GM12878 (cell line): ENCODE measurements around the gene B3GALT4. TPM values are rescaled to one million over a fixed set of nuclear protein-coding genes. Genes with fewer than 3 reads are reported as not detected.
A peak's percentile ranks its signal among the peaks of the same experiment; 100 is the strongest.

ENCODE experiments used
- ATAC-seq: fragments of 200-7000 bp; cut with Tn5 transposase; 3 replicates; pipeline ENCODE4 v1.9.1; 2020; ENCODE audit warnings: mild to moderate bottlenecking, moderate library complexity
- Bru-seq: library from RNA; stranded (reverse); fragments of 400-500 nt; gene quantifications from one replicate; lab custom pipeline; 2021; lab: Mats Ljungman, UMichigan
- BruChase-seq, 2 experiments: library from RNA; stranded (reverse); fragments of 400-500 nt; gene quantifications; one replicate each; lab custom pipeline; 2021; lab: Mats Ljungman, UMichigan
- BruUV-seq: library from RNA; stranded (reverse); fragments of 400-500 nt; replicated peaks from 2 replicates; lab custom pipeline; 2021; lab: Mats Ljungman, UMichigan
- CTCF ChIA-PET: fragments of 300-600 bp; sonication (Branson Sonifier 250); formaldehyde crosslinking; extraction: SDS; loops from one replicate; lab custom pipeline; 2021; ENCODE audit warnings: inconsistent platforms; lab: Yijun Ruan, JAX
- POLR2A ChIA-PET: fragments of 350-600 bp; formaldehyde crosslinking; extraction: SDS; loops from one replicate; lab custom pipeline; 2021; ENCODE audit warnings: inconsistent platforms; lab: Charles Lee
- RAD21 ChIA-PET: fragments of 300-600 bp; sonication (Branson Sonifier 250); formaldehyde crosslinking; loops from one replicate; lab custom pipeline; 2023; ENCODE audit warnings: antibody characterized with exemption; ENCODE audit not compliant: unreplicated experiment; lab: Charles Lee
- SMC1A ChIA-PET: fragments of 300-600 bp; sonication (Branson Sonifier 250); formaldehyde crosslinking; loops from one replicate; lab custom pipeline; 2023; ENCODE audit not compliant: unreplicated experiment, uncharacterized antibody; lab: Charles Lee
- DNase-seq: peaks from one replicate; pipeline ENCODE4 v3.0.0-alpha.2; 2011; ENCODE audit warnings: low read depth, low spot score
- FAIRE-seq: peaks from 3 replicates; lab custom pipeline; 2011; peaks lifted over from hg19 to GRCh38; lab: Jason Lieb, UNC
- H2AFZ ChIP-seq: 2 replicates; pipeline ENCODE4 v1.6.0; 2011; ENCODE audit warnings: low read depth, low read length, control low read depth; ENCODE audit not compliant: control insufficient read depth
- H3K27ac ChIP-seq: 2 replicates; pipeline ENCODE4 v1.5.1; 2011; ENCODE audit warnings: control low read depth; ENCODE audit not compliant: control insufficient read depth, insufficient read depth
- H3K27me3 ChIP-seq, 2 experiments: replicated peaks in 1 of 2; 2 replicates each; pipeline versions ENCODE4 v1.6.0 to v1.6.1; 2011; ENCODE audit warnings: low read length in 1 of 2; ENCODE audit not compliant: control insufficient read depth in 2 of 2, insufficient read depth in 2 of 2
- H3K36me3 ChIP-seq, 2 experiments: 2 replicates each; pipeline ENCODE4 v1.5.1; 2011; ENCODE audit warnings: low read length in 1 of 2; ENCODE audit not compliant: control insufficient read depth in 2 of 2, insufficient read depth in 2 of 2
- H3K4me1 ChIP-seq: 2 replicates; pipeline ENCODE4 v1.6.1; 2011; ENCODE audit warnings: mild to moderate bottlenecking, low read length, moderate library complexity, mixed read lengths; ENCODE audit not compliant: control insufficient read depth, insufficient read depth
- H3K4me2 ChIP-seq: 2 replicates; pipeline ENCODE4 v1.6.0; 2011; ENCODE audit warnings: control low read depth; ENCODE audit not compliant: control insufficient read depth, insufficient read depth
- H3K4me3 ChIP-seq: fragments of 200-600 bp; sonication (generic); 2 replicates; pipeline ENCODE4 v1.5.1; 2016
- H3K79me2 ChIP-seq: 2 replicates; pipeline ENCODE4 v1.6.0; 2011; ENCODE audit warnings: low read length; ENCODE audit not compliant: control insufficient read depth, insufficient read depth
- H3K9ac ChIP-seq: 2 replicates; pipeline ENCODE4 v1.8.0; 2011; ENCODE audit warnings: low read length, control low read depth, mixed read lengths; ENCODE audit not compliant: control insufficient read depth, insufficient read depth
- H3K9me3 ChIP-seq: replicated peaks from 3 replicates; pipeline ENCODE4 v1.5.1; 2011; ENCODE audit warnings: mild to moderate bottlenecking, low read length; ENCODE audit not compliant: control insufficient read depth, insufficient read depth
- H4K20me1 ChIP-seq: 2 replicates; pipeline ENCODE4 v1.6.0; 2011; ENCODE audit not compliant: control insufficient read depth, insufficient read depth
- MTA3 ChIP-seq: IDR thresholded peaks from 2 replicates; pipeline ENCODE4 v1.6.1; 2012; ENCODE audit warnings: low read length, inconsistent platforms, borderline replicate concordance
- NR2C1 ChIP-seq: fragments of 450-650 bp; IDR thresholded peaks from 2 replicates; pipeline ENCODE4 v1.6.1; 2017; ENCODE audit warnings: antibody characterized with exemption, mild to moderate bottlenecking, moderate library complexity
- NRF1 ChIP-seq: conservative IDR thresholded peaks from 2 replicates; pipeline ENCODE4 v1.6.1; 2011; ENCODE audit warnings: mild to moderate bottlenecking, low read depth, low read length, improper control_type of control experiment
- ZNF274 ChIP-seq: IDR thresholded peaks from one replicate; pipeline ENCODE4 v1.8.0; 2011; ENCODE audit not compliant: insufficient read length, insufficient read depth
- WGBS: methylation state at CpG from one replicate; pipeline ENCODE4 v1.1.6; 2016; ENCODE audit warnings: low lambda C conversion rate; ENCODE audit not compliant: insufficient replicate concordance, insufficient coverage; ENCODE audit errors: missing lambda C conversion rate; 5-methylcytosine and 5-hydroxymethylcytosine counted together
- in situ Hi-C: fragments of 300-500 bp; cut with MboI; formaldehyde crosslinking; loops from 9 replicates; pipeline ENCODE4 v1.14.3; 2018; ENCODE audit warnings: mixed read lengths
- intact Hi-C: fragments of 100-400 bp; cut with micrococcal nuclease; formaldehyde crosslinking; loops from one replicate; pipeline ENCODE4 v1.14.2; 2022; ENCODE audit not compliant: unreplicated experiment
- long read RNA-seq, 2 experiments: library from polyadenylated mRNA; unstranded; transcript quantifications; one replicate each; pipeline ENCODE4 v2.0.0, GENCODE V29; 2019 to 2020
- polyA minus RNA-seq, 3 experiments: library from RNA; depleted of rRNA, polyadenylated mRNA; stranded (reverse); fragments of >200 nt; gene quantifications; 2 replicates each; pipeline ENCODE4 v1.2.3, GENCODE V29; 2011
- polyA plus RNA-seq, 11 experiments: library from polyadenylated mRNA; depleted of rRNA in 4 of 11; unstranded in 6 of 11; stranded (reverse) in 5 of 11; fragments of >200 nt; fragmentation: Nextera tagmentation in 4 of 11; fragmentation: Illumina TruSeq in 1 of 11; extraction: Ambion mirVana in 4 of 11; extraction: Trizol in 1 of 11; gene quantifications; 1 replicate in 1 of 11; 2 replicates in 10 of 11; pipeline versions ENCODE4 v1.2.1 to v1.2.3, GENCODE V29; 2011 to 2016; ENCODE audit warnings: inconsistent platforms in 2 of 11, missing spikeins in 2 of 11, low read depth in 1 of 11
- total RNA-seq, 4 experiments: library from RNA; depleted of rRNA in 3 of 4; stranded (reverse); fragments of >200 nt in 3 of 4; fragmentation: Illumina TruSeq in 1 of 4; extraction: Trizol in 1 of 4; gene quantifications; 2 replicates each; pipeline versions ENCODE4 v1.2.1 to v1.2.3, GENCODE V29; 2013 to 2021
- TF ChIP-seq, protein P1 (sequence below): fragments of 450-650 bp; IDR thresholded peaks from 2 replicates; pipeline ENCODE4 v1.6.1; 2017; ENCODE audit warnings: low read depth, mild to moderate bottlenecking, moderate library complexity
- TF ChIP-seq, protein P2 (sequence below): fragments of 450-650 bp; IDR thresholded peaks from 2 replicates; pipeline ENCODE4 v1.6.1; 2016; ENCODE audit warnings: mild to moderate bottlenecking, moderate library complexity, borderline replicate concordance
- TF ChIP-seq, protein P3 (sequence below): fragments of 450-650 bp; IDR thresholded peaks from 2 replicates; pipeline ENCODE4 v1.6.1; 2016; ENCODE audit warnings: mild to moderate bottlenecking

B3GALT4 gene, protein sequence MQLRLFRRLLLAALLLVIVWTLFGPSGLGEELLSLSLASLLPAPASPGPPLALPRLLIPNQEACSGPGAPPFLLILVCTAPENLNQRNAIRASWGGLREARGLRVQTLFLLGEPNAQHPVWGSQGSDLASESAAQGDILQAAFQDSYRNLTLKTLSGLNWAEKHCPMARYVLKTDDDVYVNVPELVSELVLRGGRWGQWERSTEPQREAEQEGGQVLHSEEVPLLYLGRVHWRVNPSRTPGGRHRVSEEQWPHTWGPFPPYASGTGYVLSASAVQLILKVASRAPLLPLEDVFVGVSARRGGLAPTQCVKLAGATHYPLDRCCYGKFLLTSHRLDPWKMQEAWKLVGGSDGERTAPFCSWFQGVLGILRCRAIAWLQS
- 14.5 and 15.4 TPM in 2 replicates for total RNA-seq (2013; cell fraction: nucleolus; rRNA removed)
- total RNA-seq (2014; rRNA removed): 6.8 and 8.2 TPM in 2 replicates
- total RNA-seq (2014; rRNA removed; fragmentation: Illumina TruSeq; extraction: Trizol): 2.8 and 2.9 TPM in 2 replicates
- total RNA-seq (2021): 6.2 and 6.5 TPM in 2 replicates
- polyA plus RNA-seq (2011; ENCODE audit: low read depth): 1.5 TPM
- 1.0 and 1.8 TPM in 2 replicates for polyA plus RNA-seq (2011; rRNA removed)
- 2.4 and 3.0 TPM in 2 replicates for polyA plus RNA-seq (2011; cell fraction: cytosol; rRNA removed)
- polyA plus RNA-seq (2011; cell fraction: nucleus; rRNA removed): 3.8 and 4.4 TPM in 2 replicates
- polyA plus RNA-seq (2012): 5.8 TPM in 2 replicates
- 0.33 and 0.98 TPM in 2 replicates for polyA plus RNA-seq (2014; fragmentation: Illumina TruSeq; extraction: Trizol)
- under 1 TPM; 0.27 to 0.37 TPM for polyA plus RNA-seq (2014; fragmentation: Nextera tagmentation; extraction: Ambion mirVana)
- 4.6 and 5.1 TPM in 2 replicates for polyA plus RNA-seq (2014; rRNA removed)
- polyA plus RNA-seq (2016; fragmentation: Nextera tagmentation; extraction: Ambion mirVana): 1 to 10 TPM; 2.4 to 3.8 TPM
- polyA minus RNA-seq (2011; rRNA and poly(A)+ RNA removed): 2.7 and 7.0 TPM in 2 replicates
- 1.7 and 3.2 TPM in 2 replicates for polyA minus RNA-seq (2011; cell fraction: cytosol; rRNA and poly(A)+ RNA removed)
- polyA minus RNA-seq (2011; cell fraction: nucleus; rRNA and poly(A)+ RNA removed): 12.5 and 20.7 TPM in 2 replicates
- Bru-seq, nascent RNA: percentile 66 among the genes with signal in this experiment
- percentile 50 among the genes with signal in this experiment for BruChase-seq, experiment 1, labeled RNA remaining after a 6-hour chase
- percentile 62 among the genes with signal in this experiment for BruChase-seq, experiment 2, labeled RNA remaining after a 2-hour chase
- long read RNA-seq, experiment 1, partial matches to known transcripts: 0 of 3 reads
- long read RNA-seq, experiment 1, other reads (novel, unspliced or antisense): 0 of 3 reads
- long read RNA-seq, experiment 2, partial matches to known transcripts: 0 of 2 reads
- long read RNA-seq, experiment 2, other reads (novel, unspliced or antisense): 1 of 2 reads

DNA sequence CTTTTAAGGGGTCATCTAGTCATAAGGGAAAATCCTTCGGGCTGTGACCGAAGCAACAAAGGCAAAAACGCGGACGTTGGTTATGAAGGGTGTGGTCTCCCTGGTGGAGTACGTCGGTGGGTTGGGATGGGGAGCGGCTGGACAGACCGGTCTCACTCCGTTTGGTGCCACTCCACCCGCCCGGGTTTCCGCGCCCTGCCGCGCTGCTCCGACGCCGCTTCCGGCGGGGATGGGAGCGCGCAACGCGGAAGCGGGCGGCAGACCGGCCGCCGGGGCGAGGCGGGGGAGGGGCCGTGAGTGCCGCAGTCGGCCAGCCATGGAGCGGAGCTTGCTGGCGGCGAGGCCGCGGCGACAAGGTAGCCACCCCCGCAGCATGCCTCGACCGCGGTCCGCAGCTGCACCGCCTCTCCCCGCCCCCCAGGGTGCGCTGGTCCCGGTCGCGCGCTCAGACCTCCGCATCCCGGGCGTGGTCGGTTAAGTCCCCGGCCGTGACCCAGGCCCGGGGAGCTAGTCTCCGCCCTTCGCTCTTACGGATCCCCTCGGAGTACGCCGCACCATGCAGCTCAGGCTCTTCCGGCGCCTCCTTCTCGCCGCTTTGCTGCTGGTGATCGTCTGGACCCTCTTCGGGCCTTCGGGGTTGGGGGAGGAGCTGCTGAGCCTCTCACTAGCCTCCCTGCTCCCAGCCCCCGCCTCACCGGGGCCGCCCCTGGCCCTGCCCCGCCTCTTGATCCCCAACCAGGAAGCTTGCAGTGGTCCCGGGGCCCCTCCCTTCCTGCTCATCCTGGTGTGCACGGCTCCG, at the start of gene B3GALT4:
Gene B3GALT4, plus strand, starts transcription at position 260 of the 799 bp plus-strand sequence. Its CDS starts 297 bp downstream, at position 557.
- peaks cover 22 to 25% of the 10 kb centered on the region in 2 experiments for H3K36me3 ChIP-seq
- POLR2A ChIA-PET: interaction anchor here (0.7 to 3.9 kb wide), 15 partner anchors 10 to 306 kb away, joined by 3 to 38 read pairs (median 7); partner anchors contain the start of genes PFDN6, RGL2, SYNGAP1 and TAPBP
- RAD21 ChIA-PET: interaction anchor here (0.6 to 2.4 kb wide), 12 partner anchors 12 to 148 kb away, joined by 3 to 14 read pairs (median 7); partner anchors contain the start of genes PFDN6, RGL2, WDR46 and ZBTB22
- FAIRE-seq (no peak), DNase-seq (peak; percentile 49), ATAC-seq (peak; percentile 75)
- CTCF ChIA-PET: interaction anchor here (0.9 to 3.9 kb wide), 10 partner anchors 11 to 148 kb away, joined by 3 to 30 read pairs (median 6); partner anchors contain the start of genes PFDN6, RGL2, WDR46 and ZBTB22
- H3K9ac ChIP-seq: peak within 1 kb of the TSS; percentile 88
- no peaks in the 10 kb centered on the region for H3K27me3 ChIP-seq
- intact Hi-C loops (loop anchor here (1.0 to 5.0 kb wide), 5 partner anchors 12 to 115 kb away; partner anchors contain the start of genes KIFC1, PFDN6, TAPBP and WDR46), in situ Hi-C loops (no loop called here)
- peak within 1 kb of the TSS; percentile 83 for H3K4me2 ChIP-seq
- peaks cover 53% of the 10 kb centered on the region for H3K79me2 ChIP-seq
- WGBS: under 1% methylated on average over 68 of the region's 80 CpGs
- H3K4me3 ChIP-seq: peak within 1 kb of the TSS; percentile 87
- H3K27ac ChIP-seq: peak within 1 kb of the TSS; percentile 86
- H2AFZ ChIP-seq: peak within 1 kb of the TSS; percentile 71
- SMC1A ChIA-PET: interaction anchor here (0.7 to 3.6 kb wide), 13 partner anchors 8 to 154 kb away, joined by 3 to 25 read pairs (median 4); partner anchors contain the start of genes CUTA, PFDN6, RGL2 and WDR46
- H4K20me1 ChIP-seq: peaks cover 6% of the 10 kb centered on the region
- H3K9me3 ChIP-seq: no peaks in the 10 kb centered on the region
- no TSS peak for BruUV-seq
- peaks cover 22% of the 10 kb centered on the region for H3K4me1 ChIP-seq
- TF ChIP-seq NR2C1: peak; percentile 32; the same call in 1 of the 2 replicates
- TF ChIP-seq, protein P1, sequence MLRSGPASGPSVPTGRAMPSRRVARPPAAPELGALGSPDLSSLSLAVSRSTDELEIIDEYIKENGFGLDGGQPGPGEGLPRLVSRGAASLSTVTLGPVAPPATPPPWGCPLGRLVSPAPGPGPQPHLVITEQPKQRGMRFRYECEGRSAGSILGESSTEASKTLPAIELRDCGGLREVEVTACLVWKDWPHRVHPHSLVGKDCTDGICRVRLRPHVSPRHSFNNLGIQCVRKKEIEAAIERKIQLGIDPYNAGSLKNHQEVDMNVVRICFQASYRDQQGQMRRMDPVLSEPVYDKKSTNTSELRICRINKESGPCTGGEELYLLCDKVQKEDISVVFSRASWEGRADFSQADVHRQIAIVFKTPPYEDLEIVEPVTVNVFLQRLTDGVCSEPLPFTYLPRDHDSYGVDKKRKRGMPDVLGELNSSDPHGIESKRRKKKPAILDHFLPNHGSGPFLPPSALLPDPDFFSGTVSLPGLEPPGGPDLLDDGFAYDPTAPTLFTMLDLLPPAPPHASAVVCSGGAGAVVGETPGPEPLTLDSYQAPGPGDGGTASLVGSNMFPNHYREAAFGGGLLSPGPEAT: no peak
- TF ChIP-seq NRF1: no peak
- TF ChIP-seq, protein P2, sequence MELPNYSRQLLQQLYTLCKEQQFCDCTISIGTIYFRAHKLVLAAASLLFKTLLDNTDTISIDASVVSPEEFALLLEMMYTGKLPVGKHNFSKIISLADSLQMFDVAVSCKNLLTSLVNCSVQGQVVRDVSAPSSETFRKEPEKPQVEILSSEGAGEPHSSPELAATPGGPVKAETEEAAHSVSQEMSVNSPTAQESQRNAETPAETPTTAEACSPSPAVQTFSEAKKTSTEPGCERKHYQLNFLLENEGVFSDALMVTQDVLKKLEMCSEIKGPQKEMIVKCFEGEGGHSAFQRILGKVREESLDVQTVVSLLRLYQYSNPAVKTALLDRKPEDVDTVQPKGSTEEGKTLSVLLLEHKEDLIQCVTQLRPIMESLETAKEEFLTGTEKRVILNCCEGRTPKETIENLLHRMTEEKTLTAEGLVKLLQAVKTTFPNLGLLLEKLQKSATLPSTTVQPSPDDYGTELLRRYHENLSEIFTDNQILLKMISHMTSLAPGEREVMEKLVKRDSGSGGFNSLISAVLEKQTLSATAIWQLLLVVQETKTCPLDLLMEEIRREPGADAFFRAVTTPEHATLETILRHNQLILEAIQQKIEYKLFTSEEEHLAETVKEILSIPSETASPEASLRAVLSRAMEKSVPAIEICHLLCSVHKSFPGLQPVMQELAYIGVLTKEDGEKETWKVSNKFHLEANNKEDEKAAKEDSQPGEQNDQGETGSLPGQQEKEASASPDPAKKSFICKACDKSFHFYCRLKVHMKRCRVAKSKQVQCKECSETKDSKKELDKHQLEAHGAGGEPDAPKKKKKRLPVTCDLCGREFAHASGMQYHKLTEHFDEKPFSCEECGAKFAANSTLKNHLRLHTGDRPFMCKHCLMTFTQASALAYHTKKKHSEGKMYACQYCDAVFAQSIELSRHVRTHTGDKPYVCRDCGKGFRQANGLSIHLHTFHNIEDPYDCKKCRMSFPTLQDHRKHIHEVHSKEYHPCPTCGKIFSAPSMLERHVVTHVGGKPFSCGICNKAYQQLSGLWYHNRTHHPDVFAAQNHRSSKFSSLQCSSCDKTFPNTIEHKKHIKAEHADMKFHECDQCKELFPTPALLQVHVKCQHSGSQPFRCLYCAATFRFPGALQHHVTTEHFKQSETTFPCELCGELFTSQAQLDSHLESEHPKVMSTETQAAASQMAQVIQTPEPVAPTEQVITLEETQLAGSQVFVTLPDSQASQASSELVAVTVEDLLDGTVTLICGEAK: no peak
- no peak for TF ChIP-seq ZNF274
- TF ChIP-seq, protein P3, sequence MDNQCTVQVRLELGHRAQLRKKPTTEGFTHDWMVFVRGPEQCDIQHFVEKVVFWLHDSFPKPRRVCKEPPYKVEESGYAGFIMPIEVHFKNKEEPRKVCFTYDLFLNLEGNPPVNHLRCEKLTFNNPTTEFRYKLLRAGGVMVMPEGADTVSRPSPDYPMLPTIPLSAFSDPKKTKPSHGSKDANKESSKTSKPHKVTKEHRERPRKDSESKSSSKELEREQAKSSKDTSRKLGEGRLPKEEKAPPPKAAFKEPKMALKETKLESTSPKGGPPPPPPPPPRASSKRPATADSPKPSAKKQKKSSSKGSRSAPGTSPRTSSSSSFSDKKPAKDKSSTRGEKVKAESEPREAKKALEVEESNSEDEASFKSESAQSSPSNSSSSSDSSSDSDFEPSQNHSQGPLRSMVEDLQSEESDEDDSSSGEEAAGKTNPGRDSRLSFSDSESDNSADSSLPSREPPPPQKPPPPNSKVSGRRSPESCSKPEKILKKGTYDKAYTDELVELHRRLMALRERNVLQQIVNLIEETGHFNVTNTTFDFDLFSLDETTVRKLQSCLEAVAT: no peak; the same call in 1 of the 2 replicates
- TF ChIP-seq MTA3: no peak
